ENCODE measurements around the gene NGFR. TPM values are rescaled to one million over a fixed set of nuclear protein-coding genes. Genes with fewer than 3 reads are reported as not detected.

Gene NGFR, protein sequence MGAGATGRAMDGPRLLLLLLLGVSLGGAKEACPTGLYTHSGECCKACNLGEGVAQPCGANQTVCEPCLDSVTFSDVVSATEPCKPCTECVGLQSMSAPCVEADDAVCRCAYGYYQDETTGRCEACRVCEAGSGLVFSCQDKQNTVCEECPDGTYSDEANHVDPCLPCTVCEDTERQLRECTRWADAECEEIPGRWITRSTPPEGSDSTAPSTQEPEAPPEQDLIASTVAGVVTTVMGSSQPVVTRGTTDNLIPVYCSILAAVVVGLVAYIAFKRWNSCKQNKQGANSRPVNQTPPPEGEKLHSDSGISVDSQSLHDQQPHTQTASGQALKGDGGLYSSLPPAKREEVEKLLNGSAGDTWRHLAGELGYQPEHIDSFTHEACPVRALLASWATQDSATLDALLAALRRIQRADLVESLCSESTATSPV
- total RNA-seq (ENCODE audit: unreplicated experiment), result 131 TPM
- long read RNA-seq, partial matches to known transcripts, result 2 of 11 reads
- long read RNA-seq, other reads (novel, unspliced or antisense), result 7 of 11 reads

GRCh38 chr17:49494986-49495841 is at the start of gene NGFR:
NGFR (plus strand) TSS chr17:49495293; CDS start chr17:49495418, 125 bp downstream.
- peaks cover 19% of the 10 kb centered on the region for H3K4me1 Mint-ChIP-seq (ENCODE audit: low read depth, unreplicated experiment)

GRCh38 chr17:49445591-49445990 is 49.5 kb upstream of the NGFR start:
- Mint-ChIP-seq H3K9me3 (ENCODE audit: unreplicated experiment) (no peaks in the 10 kb centered on the region), H3K36me3 (ENCODE audit: unreplicated experiment) (no peaks in the 10 kb centered on the region), H3K4me1 (ENCODE audit: low read depth, unreplicated experiment) (peaks cover 4% of the 10 kb centered on the region), H3K27ac (ENCODE audit: unreplicated experiment) (no peak overlapping the region), H3K4me3 (ENCODE audit: unreplicated experiment) (no peak overlapping the region), H3K27me3 (ENCODE audit: unreplicated experiment) (peaks cover 5% of the 10 kb centered on the region)
- no peak for DNase-seq
- TF ChIP-seq CTCF (IDR thresholded peaks at IDR 0.05; ENCODE audit: partially characterized antibody, unreplicated experiment), result no peak

More at GRCh38 chr17:49494986-49495841, at the start of gene NGFR:
- H3K36me3 Mint-ChIP-seq (ENCODE audit: unreplicated experiment), result no peaks in the 10 kb centered on the region
- DNase-seq, result peak; percentile 71
- peaks cover 23% of the 10 kb centered on the region for H3K27me3 Mint-ChIP-seq (ENCODE audit: unreplicated experiment)
- peaks cover 15% of the 10 kb centered on the region for H3K9me3 Mint-ChIP-seq (ENCODE audit: unreplicated experiment)
- H3K27ac Mint-ChIP-seq (ENCODE audit: unreplicated experiment), result peak within 1 kb of the TSS; percentile 91
- TF ChIP-seq CTCF (IDR thresholded peaks at IDR 0.05; ENCODE audit: partially characterized antibody, unreplicated experiment), result no peak
- peak within 1 kb of the TSS; percentile 90 for H3K4me3 Mint-ChIP-seq (ENCODE audit: unreplicated experiment)

- Mint-ChIP-seq H3K4me1 (ENCODE audit: low read depth, unreplicated experiment) (peaks cover 11% of the 10 kb centered on the region), H3K9me3 (ENCODE audit: unreplicated experiment) (no peaks in the 10 kb centered on the region), H3K36me3 (ENCODE audit: unreplicated experiment) (no peaks in the 10 kb centered on the region), H3K27ac (ENCODE audit: unreplicated experiment) (no peak overlapping the region), H3K4me3 (ENCODE audit: unreplicated experiment) (no peak overlapping the region), H3K27me3 (ENCODE audit: unreplicated experiment) (peaks cover 7% of the 10 kb centered on the region)
- no peak for TF ChIP-seq CTCF (IDR thresholded peaks at IDR 0.05; ENCODE audit: partially characterized antibody, unreplicated experiment)
- no peak for DNase-seq
These were observed 47.3 kb upstream of the NGFR start for GRCh38 chr17:49447628-49448302.

GRCh38 chr17:49450181-49450580 is 44.9 kb upstream of the NGFR start:
- no peak for TF ChIP-seq CTCF (IDR thresholded peaks at IDR 0.05; ENCODE audit: partially characterized antibody, unreplicated experiment)
- peak overlapping the region; percentile 9 for H3K4me3 Mint-ChIP-seq (ENCODE audit: unreplicated experiment)
- peaks cover 9% of the 10 kb centered on the region for H3K27me3 Mint-ChIP-seq (ENCODE audit: unreplicated experiment)
- peak overlapping the region; percentile 52 for H3K27ac Mint-ChIP-seq (ENCODE audit: unreplicated experiment)
- H3K36me3 Mint-ChIP-seq (ENCODE audit: unreplicated experiment), result no peaks in the 10 kb centered on the region
- H3K9me3 Mint-ChIP-seq (ENCODE audit: unreplicated experiment), result peaks cover 2% of the 10 kb centered on the region
- peaks cover 11% of the 10 kb centered on the region for H3K4me1 Mint-ChIP-seq (ENCODE audit: low read depth, unreplicated experiment)
- no peak for DNase-seq
